Stimulated activated naive CD8-positive, alpha-beta T cell treated with anti-CD3 and anti-CD28 coated beads, Interleukin-15, Interleukin-2, amounts not matched to agents 100 ng/mL and 50 ng/mL, for 24 hours (primary cell): ENCODE results near the gene INVS.
"Not testable (repeated sequence)": the region's sequence is repeated elsewhere in the genome, so short reads cannot be mapped to it uniquely, and the experiment has no call there.

Source experiments
- H3K27ac Mint-ChIP-seq: one replicate; pipeline ENCODE4 v1.8.0; 2021; ENCODE audit warnings: mild to moderate bottlenecking, mixed read lengths
- H3K27me3 Mint-ChIP-seq: one replicate; pipeline ENCODE4 v1.8.0; 2021; ENCODE audit warnings: mixed read lengths
- H3K36me3 Mint-ChIP-seq: one replicate; pipeline ENCODE4 v1.8.0; 2021; ENCODE audit warnings: low read depth, mixed read lengths
- H3K4me1 Mint-ChIP-seq: one replicate; pipeline ENCODE4 v1.8.0; 2021; ENCODE audit warnings: low read depth, mixed read lengths
- H3K4me3 Mint-ChIP-seq: one replicate; pipeline ENCODE4 v1.8.0; 2021; ENCODE audit warnings: mild to moderate bottlenecking, mixed read lengths
- H3K9me3 Mint-ChIP-seq: one replicate; pipeline ENCODE4 v1.8.0; 2021; ENCODE audit warnings: mixed read lengths

INVS gene

GRCh38 chr9:100221538-100221937 is 122.5 kb downstream of the INVS start:
- no peaks in the 10 kb centered on the region for H3K9me3 Mint-ChIP-seq
- H3K27ac Mint-ChIP-seq, result no peak overlapping the region

DNA sequence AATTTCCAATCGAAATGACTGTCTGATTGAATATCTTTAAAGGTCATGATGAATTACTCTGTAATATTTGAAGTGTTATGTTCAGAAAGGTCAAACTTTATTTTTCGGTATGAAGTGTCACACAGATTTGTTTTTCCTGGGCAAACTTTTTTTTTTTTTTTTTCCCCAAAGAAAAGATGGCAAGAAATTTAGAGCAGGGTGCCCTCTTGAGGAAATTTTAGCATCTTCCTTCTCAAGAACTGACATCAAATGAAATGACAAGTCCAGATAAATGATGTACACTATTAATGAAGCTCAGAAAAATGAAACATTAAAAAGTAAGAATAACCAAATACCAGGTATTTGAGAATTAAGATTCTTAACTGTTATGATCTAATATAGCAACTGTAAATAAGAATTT is 123.6 kb downstream of the INVS start:
- no peaks in the 10 kb centered on the region for H3K27me3 Mint-ChIP-seq
- H3K36me3 Mint-ChIP-seq, result peaks cover 16% of the 10 kb centered on the region
- no peak overlapping the region for H3K27ac Mint-ChIP-seq
- peaks cover 3% of the 10 kb centered on the region for H3K4me1 Mint-ChIP-seq
- H3K9me3 Mint-ChIP-seq, result no peaks in the 10 kb centered on the region
- H3K4me3 Mint-ChIP-seq, result no peak overlapping the region

More at GRCh38 chr9:100221538-100221937, 122.5 kb downstream of the INVS start:
- H3K36me3 Mint-ChIP-seq, result peaks cover 7% of the 10 kb centered on the region
- no peaks in the 10 kb centered on the region for H3K27me3 Mint-ChIP-seq
- no peak overlapping the region for H3K4me3 Mint-ChIP-seq
- peaks cover 3% of the 10 kb centered on the region for H3K4me1 Mint-ChIP-seq

- Mint-ChIP-seq H3K27me3 (no peaks in the 10 kb centered on the region), H3K4me1 (peaks cover 1% of the 10 kb centered on the region), H3K27ac (no peak overlapping the region), H3K36me3 (peaks cover 45% of the 10 kb centered on the region), H3K9me3 (no peaks in the 10 kb centered on the region), H3K4me3 (no peak overlapping the region)
These were observed 128.6 kb downstream of the INVS start for GRCh38 chr9:100227636-100228035.

- no peak overlapping the region for H3K4me3 Mint-ChIP-seq
- no peaks in the 10 kb centered on the region for H3K9me3 Mint-ChIP-seq
- no peak overlapping the region for H3K27ac Mint-ChIP-seq
- H3K36me3 Mint-ChIP-seq, result peaks cover 52% of the 10 kb centered on the region
- no peaks in the 10 kb centered on the region for H3K4me1 Mint-ChIP-seq
- H3K27me3 Mint-ChIP-seq, result no peaks in the 10 kb centered on the region
These were observed 129.4 kb downstream of the INVS start for GRCh38 chr9:100228352-100228869.

GRCh38 chr9:100229136-100229535 is 130.1 kb downstream of the INVS start:
- H3K27ac Mint-ChIP-seq, result no peak overlapping the region
- peaks cover 1% of the 10 kb centered on the region for H3K9me3 Mint-ChIP-seq
- H3K27me3 Mint-ChIP-seq, result no peaks in the 10 kb centered on the region
- no peak overlapping the region for H3K4me3 Mint-ChIP-seq
- H3K36me3 Mint-ChIP-seq, result peaks cover 59% of the 10 kb centered on the region
- no peaks in the 10 kb centered on the region for H3K4me1 Mint-ChIP-seq

DNA sequence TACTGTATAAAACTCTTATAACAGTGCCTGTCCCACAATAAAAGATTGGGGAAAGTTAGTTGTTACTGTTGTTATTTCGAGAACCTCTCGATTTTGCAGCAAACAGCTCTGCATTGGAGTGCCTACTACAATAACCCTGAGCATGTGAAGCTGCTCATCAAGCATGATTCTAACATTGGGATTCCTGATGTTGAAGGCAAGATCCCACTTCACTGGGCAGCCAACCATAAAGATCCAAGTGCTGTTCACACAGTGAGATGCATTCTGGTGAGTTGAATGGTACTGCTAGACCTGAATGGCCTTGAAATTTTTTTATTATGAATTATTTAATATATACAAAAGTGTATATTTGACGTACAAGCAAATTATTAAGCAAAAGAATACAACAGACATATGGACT is 130.5 kb downstream of the INVS start:
- Mint-ChIP-seq H3K4me1 (no peaks in the 10 kb centered on the region), H3K4me3 (no peak overlapping the region), H3K27me3 (no peaks in the 10 kb centered on the region), H3K27ac (no peak overlapping the region), H3K36me3 (peaks cover 63% of the 10 kb centered on the region), H3K9me3 (peaks cover 5% of the 10 kb centered on the region)

DNA sequence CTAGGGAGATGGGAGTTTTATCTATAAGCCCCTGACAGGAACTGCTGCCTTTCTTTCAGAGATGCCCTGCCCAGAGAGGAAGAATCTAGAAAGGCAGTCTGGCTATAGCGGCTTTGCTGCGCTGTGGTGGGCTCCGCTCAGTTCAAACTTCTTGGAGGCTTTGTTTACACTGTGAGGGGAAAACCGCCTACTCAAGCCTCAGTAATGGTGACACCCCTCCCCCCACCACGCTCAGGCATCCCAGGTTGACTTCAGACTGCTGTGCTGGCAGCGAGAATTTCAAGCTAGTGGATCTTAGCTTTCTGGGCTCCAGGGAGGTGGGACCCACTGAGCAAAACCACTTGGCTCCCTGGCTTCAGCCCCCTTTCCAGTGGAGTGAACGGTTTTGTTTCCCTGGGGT is 137.9 kb downstream of the INVS start:
- peaks cover 63% of the 10 kb centered on the region for H3K36me3 Mint-ChIP-seq
- H3K4me3 Mint-ChIP-seq, H3K27ac Mint-ChIP-seq, H3K4me1 Mint-ChIP-seq, H3K27me3 Mint-ChIP-seq: not testable (repeated sequence)
- peaks cover 16% of the 10 kb centered on the region for H3K9me3 Mint-ChIP-seq

GRCh38 chr9:100240512-100240911 is 141.5 kb downstream of the INVS start:
- peaks cover 50% of the 10 kb centered on the region for H3K36me3 Mint-ChIP-seq
- H3K27ac Mint-ChIP-seq, result no peak overlapping the region
- H3K4me3 Mint-ChIP-seq, result no peak overlapping the region
- H3K27me3 Mint-ChIP-seq, result no peaks in the 10 kb centered on the region
- H3K9me3 Mint-ChIP-seq, result peaks cover 5% of the 10 kb centered on the region
- no peaks in the 10 kb centered on the region for H3K4me1 Mint-ChIP-seq

GRCh38 chr9:100267211-100267610 is 168.2 kb downstream of the INVS start:
- H3K27ac Mint-ChIP-seq, result no peak overlapping the region
- no peaks in the 10 kb centered on the region for H3K27me3 Mint-ChIP-seq
- no peaks in the 10 kb centered on the region for H3K4me1 Mint-ChIP-seq
- no peaks in the 10 kb centered on the region for H3K9me3 Mint-ChIP-seq
- peaks cover 38% of the 10 kb centered on the region for H3K36me3 Mint-ChIP-seq
- no peak overlapping the region for H3K4me3 Mint-ChIP-seq

DNA sequence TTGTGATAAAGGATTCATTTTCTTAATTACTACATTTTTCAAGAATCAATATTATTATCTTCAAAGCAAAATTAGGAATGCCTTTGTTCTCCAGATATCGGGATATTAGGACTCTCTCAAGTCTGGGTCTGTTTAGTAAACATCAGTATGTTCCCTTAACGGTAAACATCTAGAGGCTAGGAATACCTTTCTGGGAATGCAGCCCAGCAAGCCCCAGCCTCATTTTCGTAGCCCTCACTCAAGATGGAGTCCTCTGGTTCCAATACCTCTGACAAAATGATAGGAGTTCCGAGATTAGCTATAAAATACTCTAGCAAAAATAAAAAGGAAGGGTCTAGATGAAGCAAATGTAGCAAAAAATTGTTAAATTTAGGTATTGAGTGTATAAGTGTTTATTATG is 169.2 kb downstream of the INVS start:
- H3K4me1 Mint-ChIP-seq, result no peaks in the 10 kb centered on the region
- no peaks in the 10 kb centered on the region for H3K27me3 Mint-ChIP-seq
- peaks cover 47% of the 10 kb centered on the region for H3K36me3 Mint-ChIP-seq
- H3K27ac Mint-ChIP-seq, result no peak overlapping the region
- no peak overlapping the region for H3K4me3 Mint-ChIP-seq
- H3K9me3 Mint-ChIP-seq, result no peaks in the 10 kb centered on the region

GRCh38 chr9:100269656-100270055 is 170.6 kb downstream of the INVS start:
- no peaks in the 10 kb centered on the region for H3K27me3 Mint-ChIP-seq
- H3K27ac Mint-ChIP-seq, result no peak overlapping the region
- H3K36me3 Mint-ChIP-seq, result peaks cover 39% of the 10 kb centered on the region
- no peaks in the 10 kb centered on the region for H3K4me1 Mint-ChIP-seq
- H3K9me3 Mint-ChIP-seq, result no peaks in the 10 kb centered on the region
- no peak overlapping the region for H3K4me3 Mint-ChIP-seq

DNA sequence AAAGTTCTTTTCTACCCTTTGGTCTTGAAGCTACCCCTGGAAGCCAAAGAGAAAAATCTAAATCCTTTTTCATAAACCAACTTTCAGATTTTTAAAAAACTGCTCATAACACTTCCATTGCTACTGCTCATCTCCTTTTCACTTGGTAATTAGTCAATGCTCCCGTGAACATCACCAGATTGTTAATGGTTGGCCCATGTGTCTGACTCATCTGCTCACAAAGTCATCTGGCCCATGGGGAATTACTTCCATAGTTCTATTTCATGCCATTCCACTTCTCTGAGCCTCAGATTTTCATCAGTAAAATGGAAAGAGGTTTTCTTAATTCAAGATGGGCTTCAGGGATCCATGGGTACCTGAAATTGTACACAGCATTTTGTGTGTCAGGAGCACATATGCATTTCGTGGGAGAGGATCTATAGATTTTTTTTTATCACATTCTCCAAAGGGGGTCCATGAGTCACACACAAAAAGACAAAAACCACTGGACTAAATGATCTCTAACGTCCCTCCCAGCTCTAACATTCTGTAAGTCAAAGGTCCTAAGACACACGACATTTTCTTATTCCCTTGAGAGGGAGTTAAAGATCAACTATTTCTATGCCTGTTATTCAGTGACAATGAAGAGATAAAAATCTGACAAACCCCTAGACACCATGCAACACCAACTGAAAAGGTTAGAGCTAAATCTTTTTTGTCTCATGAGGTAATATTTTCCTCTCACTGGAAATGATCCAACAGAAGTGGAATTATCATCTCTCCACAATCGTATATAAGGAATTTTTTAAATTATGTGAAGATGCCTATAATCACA is 178.3 kb downstream of the INVS start:
- Mint-ChIP-seq H3K9me3 (no peaks in the 10 kb centered on the region), H3K27ac (peak overlapping the region; percentile 54), H3K4me1 (peaks cover 8% of the 10 kb centered on the region), H3K36me3 (peaks cover 68% of the 10 kb centered on the region), H3K27me3 (no peaks in the 10 kb centered on the region), H3K4me3 (no peak overlapping the region)

DNA sequence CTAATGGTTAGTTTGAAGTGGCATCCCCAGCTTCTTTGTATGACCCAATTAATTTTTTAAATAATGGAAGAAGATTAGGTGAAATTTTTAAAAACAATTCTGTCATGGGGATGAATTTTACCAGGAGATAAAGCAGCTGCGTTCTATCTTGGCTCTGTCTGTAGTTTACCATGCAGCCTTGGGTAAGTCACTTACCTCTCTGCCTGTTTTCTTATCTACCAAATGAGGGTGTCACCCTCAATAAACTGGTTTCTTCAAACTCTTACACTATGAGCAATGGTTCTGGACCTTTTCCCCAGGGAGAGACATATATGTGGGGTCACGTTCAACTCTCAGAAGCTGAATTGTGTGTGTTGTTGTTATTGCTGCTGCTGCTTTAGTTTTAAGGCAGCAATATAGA is 182.0 kb downstream of the INVS start:
- Mint-ChIP-seq H3K9me3 (peaks cover 6% of the 10 kb centered on the region), H3K4me1 (peaks cover 8% of the 10 kb centered on the region), H3K27me3 (no peaks in the 10 kb centered on the region), H3K36me3 (peaks cover 80% of the 10 kb centered on the region), H3K27ac (no peak overlapping the region), H3K4me3 (no peak overlapping the region)

GRCh38 chr9:100281676-100282387 is 182.8 kb downstream of the INVS start:
- H3K36me3 Mint-ChIP-seq, result peaks cover 80% of the 10 kb centered on the region
- H3K9me3 Mint-ChIP-seq, result peaks cover 6% of the 10 kb centered on the region
- H3K4me1 Mint-ChIP-seq, result peaks cover 5% of the 10 kb centered on the region
- no peak overlapping the region for H3K27ac Mint-ChIP-seq
- H3K27me3 Mint-ChIP-seq, result no peaks in the 10 kb centered on the region
- no peak overlapping the region for H3K4me3 Mint-ChIP-seq

DNA sequence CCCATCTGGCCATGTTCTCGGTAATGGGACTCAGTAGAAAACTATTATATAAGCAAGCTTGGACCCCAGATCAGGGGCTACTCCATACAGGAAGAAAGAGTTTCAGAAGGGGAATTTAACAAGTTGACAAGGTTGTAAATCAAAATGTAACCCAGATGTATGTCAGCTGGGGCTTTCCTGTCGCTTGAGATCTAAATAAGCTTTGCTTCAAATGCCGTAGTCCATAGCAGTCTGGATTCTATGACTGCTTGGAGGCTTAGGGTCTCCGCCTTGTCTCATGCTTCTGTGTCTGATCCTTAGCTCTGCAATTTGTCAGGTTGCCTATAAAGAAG is 183.3 kb downstream of the INVS start:
- H3K4me1 Mint-ChIP-seq, result peaks cover under 1% of the 10 kb centered on the region
- peaks cover 6% of the 10 kb centered on the region for H3K9me3 Mint-ChIP-seq
- no peak overlapping the region for H3K4me3 Mint-ChIP-seq
- no peak overlapping the region for H3K27ac Mint-ChIP-seq
- peaks cover 80% of the 10 kb centered on the region for H3K36me3 Mint-ChIP-seq
- no peaks in the 10 kb centered on the region for H3K27me3 Mint-ChIP-seq
